Hematopoietic multipotent progenitor cell treated with erythropoietin and hydrocortisone succinate and interleukin-3 and kit ligand, for 17 days (in vitro differentiated cells): ENCODE results near the gene PRKCA.
"Not testable (repeated sequence)": the region's sequence is repeated elsewhere in the genome, so short reads cannot be mapped to it uniquely, and the experiment has no call there.

Experiments used
- DNase-seq: peaks from one replicate; pipeline ENCODE4 v3.0.0-alpha.2; 2015; ENCODE audit warnings: low spot score

Gene PRKCA

GRCh38 chr17:66715745-66716156 lies 413.3 kb downstream of the PRKCA start:
- peak; percentile 28 for DNase-seq

GRCh38 chr17:66716236-66717026 lies 414.0 kb downstream of the PRKCA start:
- DNase-seq: no peak

GRCh38 chr17:66717641-66718058 lies 415.2 kb downstream of the PRKCA start:
- no peak for DNase-seq

GRCh38 chr17:66720027-66720426 lies 417.6 kb downstream of the PRKCA start:
- DNase-seq: no peak

GRCh38 chr17:66720567-66720966 lies 418.2 kb downstream of the PRKCA start:
- DNase-seq: no peak

GRCh38 chr17:66722341-66722740 lies 419.9 kb downstream of the PRKCA start:
- no peak for DNase-seq

GRCh38 chr17:66724581-66725341 lies 422.3 kb downstream of the PRKCA start:
- DNase-seq: no peak

GRCh38 chr17:66725438-66725837 lies 423.0 kb downstream of the PRKCA start:
- DNase-seq: not testable (repeated sequence)

GRCh38 chr17:66725956-66726355 lies 423.5 kb downstream of the PRKCA start:
- DNase-seq: no peak

- DNase-seq: no peak
Measured at GRCh38 chr17:66726371-66726770, 424.0 kb downstream of the PRKCA start.

- no peak for DNase-seq
Measured at GRCh38 chr17:66726846-66727245, 424.4 kb downstream of the PRKCA start.

GRCh38 chr17:66727634-66728570 lies 425.5 kb downstream of the PRKCA start:
- DNase-seq: no peak

GRCh38 chr17:66730461-66730923 lies 428.1 kb downstream of the PRKCA start:
- DNase-seq: no peak

GRCh38 chr17:66733759-66734158 lies 431.3 kb downstream of the PRKCA start:
- DNase-seq: no peak

- DNase-seq: no peak
Measured at GRCh38 chr17:66734186-66734943, 432.0 kb downstream of the PRKCA start.

GRCh38 chr17:66737524-66737923 lies 435.1 kb downstream of the PRKCA start:
- DNase-seq: no peak

GRCh38 chr17:66738301-66738700 lies 435.9 kb downstream of the PRKCA start:
- no peak for DNase-seq

GRCh38 chr17:66739553-66739952 lies 437.1 kb downstream of the PRKCA start:
- DNase-seq: no peak

GRCh38 chr17:66740226-66740625 lies 437.8 kb downstream of the PRKCA start:
- no peak for DNase-seq

- no peak for DNase-seq
Measured at GRCh38 chr17:66743511-66743910, 441.1 kb downstream of the PRKCA start.

GRCh38 chr17:66746736-66747135 lies 444.3 kb downstream of the PRKCA start:
- DNase-seq: no peak
